HepG2 (cell line): Measurements from ENCODE around the gene PFKL. TPM values are rescaled to one million over a fixed set of nuclear protein-coding genes. Genes with fewer than 3 reads are reported as not detected.
A peak's percentile ranks its signal among the peaks of the same experiment; 100 is the strongest.

ENCODE experiments used
- ATAC-seq: fragments of 200-7000 bp; cut with Tn5 transposase; 3 replicates; pipeline ENCODE4 v1.9.1; 2020; ENCODE audit warnings: mild to moderate bottlenecking, moderate library complexity
- BruUV-seq: library from RNA; stranded (reverse); fragments of 400-500 nt; replicated peaks from 2 replicates; lab custom pipeline; 2021; lab: Mats Ljungman, UMichigan
- CTCF ChIA-PET: fragments of 300-600 bp; formaldehyde crosslinking; extraction: SDS; loops from one replicate; lab custom pipeline; 2021; ENCODE audit warnings: low total read pairs, inconsistent platforms, low intra/inter-chr PET ratio; lab: Yijun Ruan, JAX
- POLR2A ChIA-PET: fragments of 350-600 bp; sonication (Branson Sonifier 250); formaldehyde crosslinking; loops from one replicate; lab custom pipeline; 2020; ENCODE audit warnings: antibody characterized with exemption, inconsistent platforms; lab: Yijun Ruan, JAX
- DNase-seq: peaks from one replicate; pipeline ENCODE4 v3.0.0-alpha.2; 2015; ENCODE audit warnings: low spot score
- FAIRE-seq: peaks from 3 replicates; lab custom pipeline; 2011; peaks lifted over from hg19 to GRCh38; lab: Jason Lieb, UNC
- H2AFZ ChIP-seq: one replicate; pipeline ENCODE4 v1.6.1; 2011; ENCODE audit warnings: low read length, inconsistent platforms
- H3K27ac ChIP-seq: fragments of 300-600 bp; 3 replicates; pipeline ENCODE4 v1.8.0; 2011; ENCODE audit warnings: mixed run types, mild to moderate bottlenecking, mixed read lengths, low read length, inconsistent platforms; ENCODE audit not compliant: insufficient read depth; ENCODE audit errors: extremely low read length
- H3K27me3 ChIP-seq, 2 experiments: fragments of 200-600 bp in 1 of 2; 2 replicates in 1 of 2; 3 replicates in 1 of 2; pipeline versions ENCODE4 v1.6.0 to v1.8.0; 2011; ENCODE audit warnings: low read length in 2 of 2, mild to moderate bottlenecking in 2 of 2, moderate library complexity in 2 of 2, inconsistent platforms in 1 of 2; ENCODE audit not compliant: insufficient read depth in 2 of 2, control insufficient read depth in 1 of 2
- H3K36me3 ChIP-seq, 2 experiments: fragments of 200-600 bp in 1 of 2; replicated peaks in 1 of 2; 2 replicates in 1 of 2; 3 replicates in 1 of 2; pipeline versions ENCODE4 v1.5.1 to v1.8.0; 2011; ENCODE audit warnings: low read length in 2 of 2, inconsistent platforms in 1 of 2; ENCODE audit not compliant: insufficient read depth in 2 of 2, control insufficient read depth in 1 of 2
- H3K4me1 ChIP-seq: 2 replicates; pipeline ENCODE4 v1.5.1; 2012; ENCODE audit warnings: low read length, inconsistent platforms; ENCODE audit not compliant: insufficient read depth
- H3K4me2 ChIP-seq: 2 replicates; pipeline ENCODE4 v1.6.0; 2011; ENCODE audit warnings: low read depth, low read length, inconsistent platforms
- H3K4me3 ChIP-seq, 3 experiments: fragments of 200-600 bp in 1 of 3; sonication (generic), shearing (Covaris generic) in 1 of 3; replicated peaks in 1 of 3; 2 replicates each; pipeline ENCODE4 v1.5.1; 2011 to 2016; ENCODE audit warnings: low read length in 3 of 3, inconsistent platforms in 2 of 3, low read depth in 2 of 3, mild to moderate bottlenecking in 2 of 3, control low read depth in 1 of 3, mixed read lengths in 1 of 3; ENCODE audit not compliant: insufficient read depth in 1 of 3
- H3K79me2 ChIP-seq: one replicate; pipeline ENCODE4 v1.6.1; 2011; ENCODE audit warnings: low read length, inconsistent platforms; ENCODE audit not compliant: insufficient read depth
- H3K9ac ChIP-seq: 2 replicates; pipeline ENCODE4 v1.6.0; 2011; ENCODE audit warnings: mild to moderate bottlenecking, low read depth, low read length, inconsistent platforms; ENCODE audit not compliant: insufficient read depth
- H3K9me3 ChIP-seq: 2 replicates; pipeline ENCODE4 v1.5.1; 2012; ENCODE audit warnings: mild to moderate bottlenecking, low read length
- H4K20me1 ChIP-seq: 2 replicates; pipeline ENCODE4 v1.6.0; 2011; ENCODE audit warnings: inconsistent platforms, mild to moderate bottlenecking, low read length, moderate library complexity; ENCODE audit not compliant: insufficient read depth
- BHLHE40 ChIP-seq: IDR thresholded peaks from 2 replicates; pipeline ENCODE4 v1.6.1; 2011; ENCODE audit warnings: low read length, improper control_type of control experiment
- FOXA1 ChIP-seq, 2 experiments: fragments of 450-650 bp in 1 of 2; sonication (generic) in 1 of 2; formaldehyde crosslinking in 1 of 2; IDR thresholded peaks; 2 replicates each; pipeline versions ENCODE4 v1.4.0 to v1.6.1; 2016 to 2020; ENCODE audit warnings: missing genetic modification reagents in 1 of 2
- FOXK1 ChIP-seq: sonication (generic); formaldehyde crosslinking; IDR thresholded peaks from 2 replicates; pipeline ENCODE4 v1.4.0; 2020; ENCODE audit warnings: low read depth, missing genetic modification reagents, borderline replicate concordance
- KDM3A ChIP-seq: IDR thresholded peaks from 2 replicates; pipeline ENCODE4 v1.6.1; 2018; ENCODE audit warnings: low read depth, missing compliant biosample characterization
- MAZ ChIP-seq, 2 experiments: sonication (generic) in 1 of 2; formaldehyde crosslinking in 1 of 2; IDR thresholded peaks; 2 replicates each; pipeline versions ENCODE4 v1.5.0 to v1.6.1; 2012 to 2020; ENCODE audit warnings: low read depth in 2 of 2, mild to moderate bottlenecking in 2 of 2, borderline replicate concordance in 1 of 2, improper control_type of control experiment in 1 of 2, low read length in 1 of 2, missing genetic modification reagents in 1 of 2, moderate library complexity in 1 of 2
- NRL ChIP-seq: sonication (generic); formaldehyde crosslinking; IDR thresholded peaks from 2 replicates; pipeline ENCODE4 v1.5.0; 2020; ENCODE audit warnings: missing genetic modification reagents, mild to moderate bottlenecking, moderate library complexity, borderline replicate concordance
- SAFB2 ChIP-seq: sonication (generic); formaldehyde crosslinking; IDR thresholded peaks from 2 replicates; pipeline ENCODE4 v1.5.1; 2020; ENCODE audit warnings: missing genetic modification reagents, low read depth, mild to moderate bottlenecking, borderline replicate concordance
- SPEN ChIP-seq: sonication (generic); formaldehyde crosslinking; IDR thresholded peaks from 2 replicates; pipeline ENCODE4 v1.5.1; 2020; ENCODE audit warnings: low read depth, mild to moderate bottlenecking, missing genetic modification reagents
- SUZ12 ChIP-seq: fragments of 150-350 bp; IDR thresholded peaks from 2 replicates; pipeline ENCODE4 v1.6.1; 2014; ENCODE audit warnings: low read depth, low read length
- UBTF ChIP-seq: sonication (generic); formaldehyde crosslinking; IDR thresholded peaks from 2 replicates; pipeline ENCODE4 v1.4.0; 2020; ENCODE audit warnings: mild to moderate bottlenecking, missing genetic modification reagents
- ZNF605 ChIP-seq: sonication (generic); formaldehyde crosslinking; IDR thresholded peaks from 2 replicates; pipeline ENCODE4 v1.8.0; 2022; ENCODE audit warnings: mild to moderate bottlenecking, missing genetic modification reagents
- ZNF777 ChIP-seq: sonication (generic); formaldehyde crosslinking; IDR thresholded peaks from 2 replicates; pipeline ENCODE4 v1.4.0; 2020; ENCODE audit warnings: missing genetic modification reagents
- ZNF788 ChIP-seq: sonication (generic); formaldehyde crosslinking; IDR thresholded peaks from 2 replicates; pipeline ENCODE4 v1.5.0; 2020; ENCODE audit warnings: mild to moderate bottlenecking, missing genetic modification reagents, borderline replicate concordance
- WGBS: methylation state at CpG from one replicate; pipeline ENCODE4 v1.1.6; 2017; ENCODE audit warnings: low lambda C conversion rate; 5-methylcytosine and 5-hydroxymethylcytosine counted together
- in situ Hi-C: cut with HindIII; loops from 2 replicates; pipeline ENCODE4 v1.10.0; 2017; ENCODE audit warnings: low pct_unique_long_range_greater_than_20kb; ENCODE audit not compliant: extremely low pct_ligation_motif_present
- intact Hi-C: fragments of 100-400 bp; cut with micrococcal nuclease; formaldehyde crosslinking; loops from one replicate; pipeline ENCODE4 v1.10.0; 2022; ENCODE audit not compliant: unreplicated experiment
- polyA plus RNA-seq, 8 experiments: library from polyadenylated mRNA; depleted of rRNA in 3 of 8; stranded (reverse) in 7 of 8; unstranded in 1 of 8; fragments of >200 nt; fragmentation: Illumina TruSeq in 4 of 8; extraction: Trizol in 4 of 8; gene quantifications; 2 replicates each; pipeline versions ENCODE4 v1.2.1 to v1.2.3, GENCODE V29; 2011 to 2016; ENCODE audit warnings: low read depth in 4 of 8, missing spikeins in 1 of 8, mixed read lengths in 1 of 8; ENCODE audit not compliant: insufficient read depth in 1 of 8
- total RNA-seq, 5 experiments: library from RNA; depleted of rRNA; stranded (reverse); fragments of >200 nt; fragmentation: Illumina TruSeq; extraction: Trizol; gene quantifications; 2 replicates each; pipeline ENCODE4 v1.2.3, GENCODE V29; 2016; ENCODE audit warnings: low read depth in 1 of 5
- TF ChIP-seq, protein P1 (sequence below): sonication (generic); formaldehyde crosslinking; IDR thresholded peaks from 2 replicates; pipeline ENCODE4 v1.9.0; 2021; ENCODE audit warnings: missing genetic modification reagents, borderline replicate concordance
- TF ChIP-seq, protein P2 (sequence below): sonication (generic); formaldehyde crosslinking; IDR thresholded peaks from 2 replicates; pipeline ENCODE4 v1.5.0; 2020; ENCODE audit warnings: mild to moderate bottlenecking, missing genetic modification reagents, moderate library complexity

The PFKL gene
- total and polyA plus RNA-seq, 2 of the 13 experiments (the other 11 are each of a cell fraction or from before 2014, with no cell fraction given) = 92.8 to 106 TPM

DNA sequence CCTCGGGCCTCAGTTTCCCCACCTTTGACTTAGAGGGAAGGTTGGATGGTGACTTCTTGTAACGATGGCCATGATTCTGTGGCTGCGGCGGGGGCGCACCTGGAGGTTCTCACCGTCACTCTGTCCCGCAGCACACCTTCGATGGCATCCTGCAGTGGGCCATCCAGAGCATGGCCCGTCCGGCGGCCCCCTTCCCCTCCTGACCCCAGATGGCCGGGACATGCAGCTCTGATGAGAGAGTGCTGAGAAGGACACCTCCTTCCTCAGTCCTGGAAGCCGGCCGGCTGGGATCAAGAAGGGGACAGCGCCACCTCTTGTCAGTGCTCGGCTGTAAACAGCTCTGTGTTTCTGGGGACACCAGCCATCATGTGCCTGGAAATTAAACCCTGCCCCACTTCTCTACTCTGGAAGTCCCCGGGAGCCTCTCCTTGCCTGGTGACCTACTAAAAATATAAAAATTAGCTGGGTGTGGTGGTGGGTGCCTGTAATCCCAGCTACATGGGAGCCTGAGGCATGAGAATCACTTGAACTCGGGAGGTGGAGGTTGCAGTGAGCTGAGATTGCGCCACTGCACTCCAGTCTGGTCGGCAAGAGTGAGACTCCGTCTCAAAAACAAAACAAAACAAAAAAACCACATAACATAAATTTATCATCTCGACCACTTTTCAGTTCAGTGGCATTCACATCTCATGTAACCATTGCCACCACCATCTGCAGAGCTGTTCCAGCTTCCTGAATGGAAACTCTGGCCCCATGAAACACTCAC lies 2.1 kb upstream of the PFKL start:
- Histone ChIP-seq H2AFZ (no peak overlapping the region), H3K9me3 (no peaks in the 10 kb centered on the region), H3K79me2 (peaks cover 14% of the 10 kb centered on the region), H3K27me3 (peaks cover 10 to 31% of the 10 kb centered on the region in 2 experiments), H3K36me3 (no peaks in the 10 kb centered on the region), H3K27ac (no peak overlapping the region), H3K9ac (no peak overlapping the region), H4K20me1 (peaks cover 11% of the 10 kb centered on the region; the same call in 1 of the 2 replicates), H3K4me2 (peak overlapping the region; percentile 52), H3K4me3 (peak overlapping the region in 1 of 3 experiments; percentile 11; a peak in 2 of 6 replicates), H3K4me1 (peaks cover 61% of the 10 kb centered on the region)
- ChIA-PET POLR2A (interaction anchor here (0.8 to 1.0 kb wide), 2 partner anchors 41 to 184 kb away, joined by 3 read pairs; no protein-coding TSS in a partner anchor), CTCF (no interaction called here)
- DNase-seq (peak; percentile 59), ATAC-seq (peak; percentile 43), FAIRE-seq (peak; percentile 79)
- in situ Hi-C loops (no loop called here), intact Hi-C loops (no loop called here)
- BruUV-seq = no TSS peak
- 14% methylated on average over 7 of the region's 22 CpGs for WGBS
- TF ChIP-seq KDM3A (0 out of 2 replicates have a peak, but pooled peaks have one; percentile 41), MAZ (IDR thresholded peaks at IDR 0.05; ENCODE audit: borderline replicate concordance, low read depth, low read length) (no peak), MAZ (CRISPR knock-in tag; IDR thresholded peaks at IDR 0.05; ENCODE audit: low read depth) (peak; percentile 44; the same call in 1 of the 2 replicates), UBTF (CRISPR knock-in tag) (0 out of 2 replicates have a peak, but pooled peaks have one; percentile 37), SPEN (CRISPR knock-in tag) (0 out of 2 replicates have a peak, but pooled peaks have one; percentile 25), NRL (0 out of 2 replicates have a peak, but pooled peaks have one; percentile 17), BHLHE40 (peak; percentile 34; the same call in 1 of the 2 replicates), FOXA1 (IDR thresholded peaks at IDR 0.05) (no peak), FOXA1 (CRISPR knock-in tag; IDR thresholded peaks at IDR 0.05) (peak; percentile 81), ZNF777 (CRISPR knock-in tag) (0 out of 2 replicates have a peak, but pooled peaks have one; percentile 21), ZNF605 (peak; percentile 60; the same call in 1 of the 2 replicates), ZNF788 (CRISPR knock-in tag) (peak; percentile 67; the same call in 1 of the 2 replicates), SAFB2 (CRISPR knock-in tag) (0 out of 2 replicates have a peak, but pooled peaks have one; percentile 31), SUZ12 (no peak), FOXK1 (peak; percentile 68; the same call in 1 of the 2 replicates)
- TF ChIP-seq, protein P1, sequence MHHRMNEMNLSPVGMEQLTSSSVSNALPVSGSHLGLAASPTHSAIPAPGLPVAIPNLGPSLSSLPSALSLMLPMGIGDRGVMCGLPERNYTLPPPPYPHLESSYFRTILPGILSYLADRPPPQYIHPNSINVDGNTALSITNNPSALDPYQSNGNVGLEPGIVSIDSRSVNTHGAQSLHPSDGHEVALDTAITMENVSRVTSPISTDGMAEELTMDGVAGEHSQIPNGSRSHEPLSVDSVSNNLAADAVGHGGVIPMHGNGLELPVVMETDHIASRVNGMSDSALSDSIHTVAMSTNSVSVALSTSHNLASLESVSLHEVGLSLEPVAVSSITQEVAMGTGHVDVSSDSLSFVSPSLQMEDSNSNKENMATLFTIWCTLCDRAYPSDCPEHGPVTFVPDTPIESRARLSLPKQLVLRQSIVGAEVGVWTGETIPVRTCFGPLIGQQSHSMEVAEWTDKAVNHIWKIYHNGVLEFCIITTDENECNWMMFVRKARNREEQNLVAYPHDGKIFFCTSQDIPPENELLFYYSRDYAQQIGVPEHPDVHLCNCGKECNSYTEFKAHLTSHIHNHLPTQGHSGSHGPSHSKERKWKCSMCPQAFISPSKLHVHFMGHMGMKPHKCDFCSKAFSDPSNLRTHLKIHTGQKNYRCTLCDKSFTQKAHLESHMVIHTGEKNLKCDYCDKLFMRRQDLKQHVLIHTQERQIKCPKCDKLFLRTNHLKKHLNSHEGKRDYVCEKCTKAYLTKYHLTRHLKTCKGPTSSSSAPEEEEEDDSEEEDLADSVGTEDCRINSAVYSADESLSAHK (CRISPR knock-in tag) = no peak
- TF ChIP-seq, protein P2, sequence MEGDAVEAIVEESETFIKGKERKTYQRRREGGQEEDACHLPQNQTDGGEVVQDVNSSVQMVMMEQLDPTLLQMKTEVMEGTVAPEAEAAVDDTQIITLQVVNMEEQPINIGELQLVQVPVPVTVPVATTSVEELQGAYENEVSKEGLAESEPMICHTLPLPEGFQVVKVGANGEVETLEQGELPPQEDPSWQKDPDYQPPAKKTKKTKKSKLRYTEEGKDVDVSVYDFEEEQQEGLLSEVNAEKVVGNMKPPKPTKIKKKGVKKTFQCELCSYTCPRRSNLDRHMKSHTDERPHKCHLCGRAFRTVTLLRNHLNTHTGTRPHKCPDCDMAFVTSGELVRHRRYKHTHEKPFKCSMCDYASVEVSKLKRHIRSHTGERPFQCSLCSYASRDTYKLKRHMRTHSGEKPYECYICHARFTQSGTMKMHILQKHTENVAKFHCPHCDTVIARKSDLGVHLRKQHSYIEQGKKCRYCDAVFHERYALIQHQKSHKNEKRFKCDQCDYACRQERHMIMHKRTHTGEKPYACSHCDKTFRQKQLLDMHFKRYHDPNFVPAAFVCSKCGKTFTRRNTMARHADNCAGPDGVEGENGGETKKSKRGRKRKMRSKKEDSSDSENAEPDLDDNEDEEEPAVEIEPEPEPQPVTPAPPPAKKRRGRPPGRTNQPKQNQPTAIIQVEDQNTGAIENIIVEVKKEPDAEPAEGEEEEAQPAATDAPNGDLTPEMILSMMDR (CRISPR knock-in tag) = peak; percentile 93
